ENCODE results near the gene ZNF324. TPM values are rescaled to one million over a fixed set of nuclear protein-coding genes. Genes with fewer than 3 reads are reported as not detected.

The ZNF324 gene
- total and polyA plus RNA-seq, 9 donors = 3.9 to 20.2 (median 17.3) TPM

DNA sequence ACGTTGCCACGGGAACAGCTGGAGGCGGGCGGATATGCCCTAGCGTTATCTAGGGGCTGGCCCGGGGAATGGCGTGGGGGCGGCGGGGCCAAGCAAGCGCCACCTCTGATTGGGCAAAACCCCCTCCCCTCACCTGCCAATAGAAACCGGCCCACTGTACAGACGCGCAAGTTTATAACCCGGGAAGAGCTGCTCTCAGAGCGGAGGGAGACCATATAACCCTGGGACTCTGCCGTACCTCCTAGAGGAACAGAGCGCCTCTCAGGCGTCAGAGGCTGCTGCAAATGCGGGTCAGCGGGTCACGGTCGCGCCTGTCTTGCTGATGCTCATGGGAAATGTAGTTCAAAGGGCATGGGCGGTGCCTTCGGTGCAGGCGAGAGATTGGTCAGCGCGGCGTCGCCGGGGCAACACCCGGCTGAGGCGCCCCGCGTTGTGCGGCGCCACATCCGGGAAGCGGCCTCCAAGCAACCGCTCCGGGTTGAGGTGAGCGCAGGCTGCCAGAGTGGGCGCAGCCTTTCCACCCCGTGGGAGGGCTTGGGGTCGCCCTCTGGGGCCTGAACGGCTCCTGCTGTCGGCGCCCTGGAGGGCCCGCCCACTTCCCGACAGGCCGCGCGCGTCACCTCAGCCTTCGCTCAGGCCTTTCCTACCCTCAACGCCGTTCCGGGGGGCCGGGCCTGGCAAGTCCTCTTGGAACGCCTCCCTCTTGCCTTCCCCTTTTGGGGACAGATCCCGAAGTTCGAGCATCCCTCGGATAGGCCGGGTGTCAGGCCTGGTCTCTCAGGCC is 9.0 kb downstream of the ZNF324 start, which contains the start of gene ZNF446:
Gene ZNF446 (plus strand): TSS at position 639 of the 784 bp plus-strand sequence. CDS start 867 bp downstream, outside the sequence.
- TF ChIP-seq POLR2A (IDR thresholded peaks at IDR 0.05) (peak; percentile 54), EP300 (IDR thresholded peaks at IDR 0.05) (peak; percentile 64)
- TF ChIP-seq, protein P1, sequence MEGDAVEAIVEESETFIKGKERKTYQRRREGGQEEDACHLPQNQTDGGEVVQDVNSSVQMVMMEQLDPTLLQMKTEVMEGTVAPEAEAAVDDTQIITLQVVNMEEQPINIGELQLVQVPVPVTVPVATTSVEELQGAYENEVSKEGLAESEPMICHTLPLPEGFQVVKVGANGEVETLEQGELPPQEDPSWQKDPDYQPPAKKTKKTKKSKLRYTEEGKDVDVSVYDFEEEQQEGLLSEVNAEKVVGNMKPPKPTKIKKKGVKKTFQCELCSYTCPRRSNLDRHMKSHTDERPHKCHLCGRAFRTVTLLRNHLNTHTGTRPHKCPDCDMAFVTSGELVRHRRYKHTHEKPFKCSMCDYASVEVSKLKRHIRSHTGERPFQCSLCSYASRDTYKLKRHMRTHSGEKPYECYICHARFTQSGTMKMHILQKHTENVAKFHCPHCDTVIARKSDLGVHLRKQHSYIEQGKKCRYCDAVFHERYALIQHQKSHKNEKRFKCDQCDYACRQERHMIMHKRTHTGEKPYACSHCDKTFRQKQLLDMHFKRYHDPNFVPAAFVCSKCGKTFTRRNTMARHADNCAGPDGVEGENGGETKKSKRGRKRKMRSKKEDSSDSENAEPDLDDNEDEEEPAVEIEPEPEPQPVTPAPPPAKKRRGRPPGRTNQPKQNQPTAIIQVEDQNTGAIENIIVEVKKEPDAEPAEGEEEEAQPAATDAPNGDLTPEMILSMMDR (IDR thresholded peaks at IDR 0.05) = peak in 1 of 3 donors; percentile 28
- Histone ChIP-seq H3K27ac (peak within 1 kb of the TSS; percentile 73 to 91), H3K4me1 (ENCODE audit: insufficient read depth) (peaks cover 6% of the 10 kb centered on the region), H3K27me3 (no peaks in the 10 kb centered on the region), H3K4me3 (peak within 1 kb of the TSS; percentile 70), H3K36me3 (no peaks in the 10 kb centered on the region), H3K9me3 (no peaks in the 10 kb centered on the region)
- intact Hi-C loops (cut with DNase I) = no loop called here
- WGBS, 3 donors = 0% methylated on average over 45 to 64 of the region's 64 CpGs
- DNase-seq = peak; percentile 96 to 98 (median 97)

DNA sequence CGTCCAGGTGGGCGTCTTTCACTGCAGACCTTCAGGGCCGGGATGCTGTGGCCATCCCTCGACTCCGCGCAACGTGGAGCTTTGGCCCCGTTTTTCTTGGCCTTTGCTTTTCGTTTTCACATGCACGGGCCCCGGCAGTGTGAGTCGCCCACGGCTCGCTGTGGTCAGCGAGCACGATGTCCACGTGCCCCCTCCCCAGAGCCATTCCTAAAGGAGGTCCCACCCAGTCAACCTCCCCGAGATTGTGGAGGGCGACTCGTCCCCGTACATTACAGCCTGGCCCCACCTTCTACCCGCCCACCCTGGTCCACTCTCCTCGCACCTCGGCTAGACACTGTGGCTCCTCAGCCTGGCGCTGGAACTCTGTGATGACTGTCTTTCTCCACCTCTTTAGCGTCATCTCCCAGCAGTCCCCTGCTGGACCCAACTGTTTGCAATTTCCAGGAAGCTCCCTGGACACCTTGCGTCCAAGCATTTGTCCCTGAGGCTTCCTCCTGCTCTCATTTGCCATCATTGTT is 9.7 kb downstream of the ZNF324 start:
- peak overlapping the region; percentile 70 for H3K4me3 ChIP-seq
- WGBS, 3 donors = 2 to 3% (median 2%) methylated on average over 27 of the region's 27 CpGs
- TF ChIP-seq POLR2A (IDR thresholded peaks at IDR 0.05) (no peak), EP300 (IDR thresholded peaks at IDR 0.05) (no peak)
- TF ChIP-seq, protein P1 (IDR thresholded peaks at IDR 0.05) = no peak
- peak overlapping the region; percentile 73 to 91 for H3K27ac ChIP-seq
- H3K36me3 ChIP-seq = no peaks in the 10 kb centered on the region
- H3K4me1 ChIP-seq (ENCODE audit: insufficient read depth) = peaks cover 6% of the 10 kb centered on the region
- DNase-seq = no peak
- H3K9me3 ChIP-seq = no peaks in the 10 kb centered on the region
- H3K27me3 ChIP-seq = no peaks in the 10 kb centered on the region
- intact Hi-C loops (cut with DNase I) = no loop called here

- intact Hi-C loops (cut with DNase I) = no loop called here
- Histone ChIP-seq H3K4me1 (ENCODE audit: insufficient read depth) (peaks cover 6% of the 10 kb centered on the region), H3K9me3 (no peaks in the 10 kb centered on the region), H3K27ac (peak overlapping the region in 1 of 2 donors; percentile 91), H3K27me3 (no peaks in the 10 kb centered on the region), H3K36me3 (no peaks in the 10 kb centered on the region), H3K4me3 (no peak overlapping the region)
- DNase-seq = no peak
- TF ChIP-seq, protein P1 (IDR thresholded peaks at IDR 0.05) = no peak
- no peak for TF ChIP-seq POLR2A (IDR thresholded peaks at IDR 0.05)
- WGBS, 3 donors = 84 to 88% (median 87%) methylated on average over 15 of the region's 15 CpGs
Measured at GRCh38 chr19:58477130-58477529, 10.2 kb downstream of the ZNF324 start.

- intact Hi-C loops (cut with DNase I) = no loop called here
- Histone ChIP-seq H3K4me1 (ENCODE audit: insufficient read depth) (peaks cover 6% of the 10 kb centered on the region), H3K27ac (no peak overlapping the region), H3K9me3 (no peaks in the 10 kb centered on the region), H3K4me3 (no peak overlapping the region), H3K27me3 (no peaks in the 10 kb centered on the region), H3K36me3 (no peaks in the 10 kb centered on the region)
- WGBS, 3 donors = 83 to 97% (median 94%) methylated on average over 1 of the region's 1 CpG
- DNase-seq = peak in 1 of 5 donors; percentile 55
- TF ChIP-seq, protein P1 (IDR thresholded peaks at IDR 0.05) = no peak
- TF ChIP-seq EP300 (IDR thresholded peaks at IDR 0.05) (no peak), POLR2A (IDR thresholded peaks at IDR 0.05) (no peak)
Measured at GRCh38 chr19:58477871-58478270, 11.0 kb downstream of the ZNF324 start.
